OCI-LY7 (cell line): ENCODE results near the gene CFHR1. TPM values are rescaled to one million over a fixed set of nuclear protein-coding genes. Genes with fewer than 3 reads are reported as not detected.

Experiments used
- BruUV-seq: library from RNA; stranded (reverse); fragments of 400-500 nt; replicated peaks from 2 replicates; lab custom pipeline; 2021; lab: Mats Ljungman, UMichigan
- CTCF ChIA-PET: fragments of 300-600 bp; sonication (Branson Sonifier 250); formaldehyde crosslinking; loops from one replicate; lab custom pipeline; 2022; ENCODE audit warnings: antibody characterized with exemption; ENCODE audit not compliant: unreplicated experiment; lab: Charles Lee
- POLR2A ChIA-PET: fragments of 300-600 bp; sonication (Branson Sonifier 250); formaldehyde crosslinking; loops from one replicate; lab custom pipeline; 2022; ENCODE audit warnings: antibody characterized with exemption; lab: Charles Lee
- DNase-seq: peaks from one replicate; pipeline ENCODE4 v3.0.0-alpha.2; 2015; ENCODE audit warnings: low spot score
- H2AFZ ChIP-seq: fragments of 200-600 bp; sonication (generic), shearing (Covaris generic); 2 replicates; pipeline ENCODE4 v1.6.1; 2014; ENCODE audit warnings: mild to moderate bottlenecking, antibody characterized with exemption, low read length, moderate library complexity
- H3K27ac ChIP-seq: fragments of 200-600 bp; sonication (generic); 2 replicates; pipeline ENCODE4 v1.5.1; 2014; ENCODE audit warnings: mixed run types, low read depth, mild to moderate bottlenecking, moderate library complexity, low read length, inconsistent platforms; ENCODE audit not compliant: poor library complexity, severe bottlenecking
- H3K36me3 ChIP-seq: fragments of 200-600 bp; sonication (generic); 2 replicates; pipeline ENCODE4 v1.6.1; 2014; ENCODE audit warnings: mild to moderate bottlenecking, antibody characterized with exemption, low read length, moderate library complexity, mixed read lengths; ENCODE audit not compliant: insufficient read depth
- H3K4me1 ChIP-seq: fragments of 200-600 bp; sonication (generic); 2 replicates; pipeline ENCODE4 v1.5.1; 2014; ENCODE audit warnings: mild to moderate bottlenecking, low read length; ENCODE audit not compliant: insufficient read depth, poor library complexity, severe bottlenecking
- H3K4me2 ChIP-seq: fragments of 200-600 bp; sonication (generic); 2 replicates; pipeline ENCODE4 v1.6.1; 2014; ENCODE audit warnings: mild to moderate bottlenecking, low read length
- H3K4me3 ChIP-seq: fragments of 200-600 bp; sonication (generic); 2 replicates; pipeline ENCODE4 v1.5.1; 2014; ENCODE audit warnings: mild to moderate bottlenecking, low read depth, low read length; ENCODE audit not compliant: poor library complexity, severe bottlenecking
- H3K79me2 ChIP-seq: fragments of 200-600 bp; sonication (generic); 2 replicates; pipeline ENCODE4 v1.6.1; 2016; ENCODE audit warnings: low read depth, mild to moderate bottlenecking, low read length, moderate library complexity, mixed read lengths; ENCODE audit not compliant: insufficient read depth
- H3K9me2 ChIP-seq: fragments of 200-600 bp; sonication (generic); 2 replicates; pipeline ENCODE4 v1.6.1; 2016; ENCODE audit warnings: mild to moderate bottlenecking, low read length, mixed read lengths; ENCODE audit not compliant: insufficient read depth
- H3K9me3 ChIP-seq: fragments of 200-600 bp; sonication (generic); 2 replicates; pipeline ENCODE4 v1.6.1; 2014; ENCODE audit warnings: mild to moderate bottlenecking, mixed run types, low read length, mixed read lengths
- H4K20me1 ChIP-seq: fragments of 200-600 bp; sonication (generic); 2 replicates; pipeline ENCODE4 v1.6.1; 2014; ENCODE audit warnings: mild to moderate bottlenecking, antibody characterized with exemption, low read length, moderate library complexity, mixed read lengths; ENCODE audit not compliant: insufficient read depth
- EZH2phosphoT487 ChIP-seq: fragments of 200-600 bp; sonication (generic); IDR thresholded peaks from 2 replicates; pipeline ENCODE4 v1.6.1; 2018; ENCODE audit warnings: low read depth, borderline replicate concordance, mild to moderate bottlenecking, mixed run types, antibody characterized with exemption, low read length, moderate library complexity, mixed read lengths
- intact Hi-C: fragments of 100-400 bp; cut with micrococcal nuclease; formaldehyde crosslinking; loops from one replicate; pipeline ENCODE4 v1.10.0; 2022; ENCODE audit not compliant: unreplicated experiment
- total RNA-seq, 2 experiments: library from RNA; depleted of rRNA in 1 of 2; stranded (reverse); fragments of >200 nt in 1 of 2; shearing (Covaris generic) in 1 of 2; gene quantifications; 2 replicates each; pipeline ENCODE4 v1.2.3, GENCODE V29; 2014 to 2022
- TF ChIP-seq, protein P1 (sequence below): fragments of 200-600 bp; sonication (generic); conservative IDR thresholded peaks from 2 replicates; pipeline ENCODE4 v1.5.1; 2014; ENCODE audit warnings: mild to moderate bottlenecking, antibody characterized with exemption, low read length, moderate library complexity, mixed read lengths

The CFHR1 gene
- total RNA-seq, 2 experiments from 2014 or later: not detected

DNA sequence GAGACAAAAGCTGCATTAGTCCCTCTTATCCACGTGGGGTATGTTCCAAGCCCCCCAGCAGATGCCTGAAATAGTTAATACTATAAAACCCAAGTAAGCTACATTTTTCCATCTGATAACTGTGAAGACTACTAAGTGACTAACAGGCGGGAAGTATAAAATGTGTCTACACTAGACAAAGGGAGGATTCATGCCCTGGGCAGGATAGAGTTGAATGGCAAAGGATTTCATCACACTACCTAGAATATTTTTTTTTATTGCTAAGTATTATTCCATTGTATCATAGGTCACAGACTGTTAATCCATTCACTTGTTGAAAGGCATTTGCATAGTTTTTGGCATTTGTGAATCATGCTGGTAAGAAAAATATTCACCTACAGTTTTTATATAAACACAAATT is 41.9 kb downstream of the CFHR1 start:
- no peak overlapping the region for H3K4me2 ChIP-seq
- no peaks in the 10 kb centered on the region for H4K20me1 ChIP-seq
- H3K27ac ChIP-seq: no peak overlapping the region
- H3K4me3 ChIP-seq: no peak overlapping the region
- H2AFZ ChIP-seq: no peak overlapping the region
- CTCF ChIA-PET: no interaction called here
- intact Hi-C loops: no loop called here
- no TSS peak for BruUV-seq
- no peak for TF ChIP-seq EZH2phosphoT487
- TF ChIP-seq, protein P1, sequence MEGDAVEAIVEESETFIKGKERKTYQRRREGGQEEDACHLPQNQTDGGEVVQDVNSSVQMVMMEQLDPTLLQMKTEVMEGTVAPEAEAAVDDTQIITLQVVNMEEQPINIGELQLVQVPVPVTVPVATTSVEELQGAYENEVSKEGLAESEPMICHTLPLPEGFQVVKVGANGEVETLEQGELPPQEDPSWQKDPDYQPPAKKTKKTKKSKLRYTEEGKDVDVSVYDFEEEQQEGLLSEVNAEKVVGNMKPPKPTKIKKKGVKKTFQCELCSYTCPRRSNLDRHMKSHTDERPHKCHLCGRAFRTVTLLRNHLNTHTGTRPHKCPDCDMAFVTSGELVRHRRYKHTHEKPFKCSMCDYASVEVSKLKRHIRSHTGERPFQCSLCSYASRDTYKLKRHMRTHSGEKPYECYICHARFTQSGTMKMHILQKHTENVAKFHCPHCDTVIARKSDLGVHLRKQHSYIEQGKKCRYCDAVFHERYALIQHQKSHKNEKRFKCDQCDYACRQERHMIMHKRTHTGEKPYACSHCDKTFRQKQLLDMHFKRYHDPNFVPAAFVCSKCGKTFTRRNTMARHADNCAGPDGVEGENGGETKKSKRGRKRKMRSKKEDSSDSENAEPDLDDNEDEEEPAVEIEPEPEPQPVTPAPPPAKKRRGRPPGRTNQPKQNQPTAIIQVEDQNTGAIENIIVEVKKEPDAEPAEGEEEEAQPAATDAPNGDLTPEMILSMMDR: no peak
- POLR2A ChIA-PET: interaction anchor here (0.9 kb wide), 2 partner anchors 15 to 36 kb away, joined by 3 read pairs; no protein-coding TSS in a partner anchor
- no peaks in the 10 kb centered on the region for H3K9me2 ChIP-seq
- H3K36me3 ChIP-seq: no peaks in the 10 kb centered on the region
- no peaks in the 10 kb centered on the region for H3K9me3 ChIP-seq
- H3K79me2 ChIP-seq: no peaks in the 10 kb centered on the region
- H3K4me1 ChIP-seq: no peaks in the 10 kb centered on the region
- DNase-seq: no peak

DNA sequence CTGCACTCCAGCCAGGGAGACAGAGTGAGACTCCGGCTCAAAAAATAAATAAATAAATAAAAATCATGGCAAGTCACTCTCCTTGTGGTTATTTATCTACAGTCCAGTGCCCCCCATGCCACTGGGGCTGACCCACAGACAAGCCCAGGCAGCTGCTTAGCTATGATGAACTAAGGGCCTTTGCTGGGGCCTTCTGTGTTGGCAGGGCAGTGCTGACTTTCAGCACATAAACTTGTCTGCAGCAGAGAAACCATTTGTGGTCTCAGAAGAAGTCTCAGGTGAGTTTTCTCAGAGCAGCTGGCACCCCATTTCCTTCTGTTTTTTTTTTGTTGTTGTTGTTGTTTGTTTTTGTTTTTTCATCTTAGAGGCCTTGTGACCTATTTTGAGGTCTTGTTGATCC is 47.4 kb downstream of the CFHR1 start:
- no peaks in the 10 kb centered on the region for H3K79me2 ChIP-seq
- H4K20me1 ChIP-seq: no peaks in the 10 kb centered on the region
- TF ChIP-seq, protein P1: no peak
- no peak for TF ChIP-seq EZH2phosphoT487
- no peaks in the 10 kb centered on the region for H3K4me1 ChIP-seq
- DNase-seq: no peak
- H3K4me3 ChIP-seq: no peak overlapping the region
- H2AFZ ChIP-seq: no peak overlapping the region
- ChIA-PET CTCF (no interaction called here), POLR2A (no interaction called here)
- no peaks in the 10 kb centered on the region for H3K36me3 ChIP-seq
- BruUV-seq: no TSS peak
- intact Hi-C loops: no loop called here
- H3K9me2 ChIP-seq: no peaks in the 10 kb centered on the region
- no peak overlapping the region for H3K4me2 ChIP-seq
- H3K9me3 ChIP-seq: no peaks in the 10 kb centered on the region
- H3K27ac ChIP-seq: no peak overlapping the region

DNA sequence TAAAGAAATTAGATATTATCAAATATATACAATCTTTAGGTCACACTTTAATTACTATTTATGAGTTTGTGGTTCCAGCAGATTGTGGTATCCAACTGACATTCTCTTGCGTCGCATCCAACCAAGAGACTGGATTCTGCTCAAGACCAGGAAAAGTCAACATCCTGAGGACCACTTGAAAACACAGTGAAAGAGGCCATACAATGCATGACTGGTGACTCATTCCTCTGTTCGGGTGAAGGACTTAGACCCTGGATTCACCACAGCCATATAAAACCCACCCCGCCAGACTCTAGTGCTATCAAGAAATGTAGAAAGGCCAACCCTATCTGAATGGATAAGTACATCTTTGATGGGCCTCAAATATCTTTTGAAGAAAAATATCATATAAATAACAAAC is 53.9 kb downstream of the CFHR1 start:
- no TSS peak for BruUV-seq
- intact Hi-C loops: no loop called here

More for the DNA sequence above, 53.9 kb downstream of the CFHR1 start:
- no peak overlapping the region for H2AFZ ChIP-seq
- H3K4me3 ChIP-seq: no peak overlapping the region
- no peaks in the 10 kb centered on the region for H3K4me1 ChIP-seq
- ChIA-PET CTCF (no interaction called here), POLR2A (no interaction called here)
- H3K27ac ChIP-seq: no peak overlapping the region
- no peaks in the 10 kb centered on the region for H4K20me1 ChIP-seq
- no peaks in the 10 kb centered on the region for H3K79me2 ChIP-seq
- TF ChIP-seq, protein P1: no peak
- TF ChIP-seq EZH2phosphoT487: no peak
- H3K9me2 ChIP-seq: no peaks in the 10 kb centered on the region
- DNase-seq: no peak
- no peaks in the 10 kb centered on the region for H3K9me3 ChIP-seq
- H3K36me3 ChIP-seq: no peaks in the 10 kb centered on the region
- H3K4me2 ChIP-seq: no peak overlapping the region
